Tibial artery (tissue), 4 donors: ENCODE data around the gene POLN.

Source experiments
- DNase-seq, 2 donors: peaks; one replicate each; pipeline ENCODE4 v3.0.0-alpha.2; 2019
- H3K27ac ChIP-seq, 2 donors: fragments of 200-600 bp; sonication (generic) in 1 of 2; 1 replicate in 1 of 2; 2 replicates in 1 of 2; pipeline ENCODE4 v1.5.1; 2018 to 2019; ENCODE audit warnings: mild to moderate bottlenecking in 1 of 2
- H3K27me3 ChIP-seq, 2 donors: fragments of 200-600 bp; sonication (generic) in 1 of 2; one replicate each; pipeline versions ENCODE4 v1.5.1 to v1.6.0; 2016 to 2019
- H3K36me3 ChIP-seq, 3 donors: fragments of 200-600 bp; sonication (generic) in 2 of 3; one replicate each; pipeline ENCODE4 v1.5.1; 2016 to 2019; ENCODE audit warnings: mild to moderate bottlenecking in 2 of 3
- H3K4me1 ChIP-seq, 4 donors: fragments of 200-600 bp; sonication (generic) in 2 of 4; 1 replicate in 3 of 4; 2 replicates in 1 of 4; pipeline ENCODE4 v1.5.1; 2016 to 2019
- H3K4me3 ChIP-seq, 2 donors: fragments of 200-600 bp; sonication (generic) in 1 of 2; 1 replicate in 1 of 2; 2 replicates in 1 of 2; pipeline ENCODE4 v1.5.1; 2018 to 2019; ENCODE audit warnings: mild to moderate bottlenecking in 2 of 2
- H3K9me3 ChIP-seq, 3 donors: fragments of 200-600 bp; sonication (generic) in 1 of 3; one replicate each; pipeline ENCODE4 v1.5.1; 2016 to 2019
- intact Hi-C: fragments of 100-400 bp; cut with DNase I; formaldehyde crosslinking; loops from one replicate; pipeline ENCODE4 v1.15.0; 2023; ENCODE audit warnings: low total_unique reads
- TF ChIP-seq, protein P1 (sequence below), 2 experiments: fragments of 200-600 bp in 1 of 2; fragments of 450-650 bp in 1 of 2; IDR thresholded peaks; one replicate each; pipeline ENCODE4 v1.5.1; 2017 to 2019; ENCODE audit warnings: antibody characterized with exemption in 2 of 2, mild to moderate bottlenecking in 1 of 2, moderate library complexity in 1 of 2

Gene POLN

DNA sequence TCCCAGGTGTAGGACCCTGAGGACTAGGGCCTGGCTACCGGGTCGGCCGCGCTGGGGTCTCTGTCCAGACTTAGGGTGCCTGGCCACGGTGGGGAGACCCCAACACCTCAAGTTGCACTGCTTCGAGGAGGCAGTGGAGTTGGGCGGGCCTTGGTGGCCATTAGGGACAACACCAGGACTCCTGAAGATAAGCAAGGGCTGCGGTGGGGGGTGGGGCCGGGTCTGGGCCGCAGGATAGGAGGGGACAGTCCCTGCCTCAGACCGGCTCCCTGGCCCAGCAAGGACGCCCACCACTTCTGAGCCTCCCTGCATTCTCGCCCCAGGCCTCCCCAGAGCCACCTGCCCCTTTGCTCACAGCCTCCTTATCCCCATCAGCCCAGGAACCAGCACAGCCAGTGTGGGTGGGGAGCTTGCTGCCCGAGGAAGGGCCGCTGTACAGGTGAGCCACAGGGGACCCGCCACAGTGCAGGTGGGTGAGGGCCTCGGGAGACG is 25.4 kb upstream of the POLN start:
- Histone ChIP-seq H3K27ac (peak overlapping the region in 1 of 2 donors; percentile 77), H3K4me1 (peaks cover 0 to 42% (median 21%) of the 10 kb centered on the region in 4 donors), H3K27me3 (no peaks in the 10 kb centered on the region), H3K36me3 (peaks cover 0 to 8% (median 0%) of the 10 kb centered on the region in 3 donors), H3K4me3 (no peak overlapping the region), H3K9me3 (no peaks in the 10 kb centered on the region)
- DNase-seq, result no peak
- TF ChIP-seq, protein P1, sequence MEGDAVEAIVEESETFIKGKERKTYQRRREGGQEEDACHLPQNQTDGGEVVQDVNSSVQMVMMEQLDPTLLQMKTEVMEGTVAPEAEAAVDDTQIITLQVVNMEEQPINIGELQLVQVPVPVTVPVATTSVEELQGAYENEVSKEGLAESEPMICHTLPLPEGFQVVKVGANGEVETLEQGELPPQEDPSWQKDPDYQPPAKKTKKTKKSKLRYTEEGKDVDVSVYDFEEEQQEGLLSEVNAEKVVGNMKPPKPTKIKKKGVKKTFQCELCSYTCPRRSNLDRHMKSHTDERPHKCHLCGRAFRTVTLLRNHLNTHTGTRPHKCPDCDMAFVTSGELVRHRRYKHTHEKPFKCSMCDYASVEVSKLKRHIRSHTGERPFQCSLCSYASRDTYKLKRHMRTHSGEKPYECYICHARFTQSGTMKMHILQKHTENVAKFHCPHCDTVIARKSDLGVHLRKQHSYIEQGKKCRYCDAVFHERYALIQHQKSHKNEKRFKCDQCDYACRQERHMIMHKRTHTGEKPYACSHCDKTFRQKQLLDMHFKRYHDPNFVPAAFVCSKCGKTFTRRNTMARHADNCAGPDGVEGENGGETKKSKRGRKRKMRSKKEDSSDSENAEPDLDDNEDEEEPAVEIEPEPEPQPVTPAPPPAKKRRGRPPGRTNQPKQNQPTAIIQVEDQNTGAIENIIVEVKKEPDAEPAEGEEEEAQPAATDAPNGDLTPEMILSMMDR (IDR thresholded peaks at IDR 0.05), result no peak
- intact Hi-C loops, result loop anchor here (10.0 kb wide), 1 partner anchor 263 kb away; the partner anchor contains the start of gene NELFA

DNA sequence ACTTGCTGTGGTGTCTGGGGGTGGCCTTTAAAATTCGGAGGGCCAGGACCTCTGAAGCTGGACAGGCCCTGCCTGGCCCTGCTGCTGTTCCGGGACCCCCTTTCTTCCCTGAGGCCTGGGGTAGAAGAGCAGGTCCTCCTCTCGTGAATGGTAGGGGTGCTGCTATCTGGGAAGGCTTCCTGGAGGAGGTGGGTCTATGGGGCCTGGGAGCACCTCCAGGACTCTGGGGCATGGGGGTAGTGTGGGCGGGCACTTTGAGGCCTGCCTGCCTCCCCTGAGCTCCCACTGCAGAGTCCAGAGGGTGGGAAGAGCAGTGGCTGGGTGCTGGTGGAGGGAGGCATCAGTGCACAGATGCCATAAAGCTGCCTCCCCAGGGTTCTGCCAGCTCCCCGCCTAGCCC is 24.9 kb upstream of the POLN start:
- TF ChIP-seq, protein P1 (IDR thresholded peaks at IDR 0.05), result no peak
- Histone ChIP-seq H3K4me1 (peaks cover 0 to 42% (median 21%) of the 10 kb centered on the region in 4 donors), H3K27ac (peak overlapping the region; percentile 16 to 77), H3K9me3 (no peaks in the 10 kb centered on the region), H3K27me3 (peaks cover 0 to 3% of the 10 kb centered on the region in 2 donors), H3K4me3 (no peak overlapping the region), H3K36me3 (peaks cover 0 to 8% (median 0%) of the 10 kb centered on the region in 3 donors)
- DNase-seq, result no peak
- intact Hi-C loops, result loop anchor here (10.0 kb wide), 1 partner anchor 262 kb away; the partner anchor contains the start of gene NELFA

DNA sequence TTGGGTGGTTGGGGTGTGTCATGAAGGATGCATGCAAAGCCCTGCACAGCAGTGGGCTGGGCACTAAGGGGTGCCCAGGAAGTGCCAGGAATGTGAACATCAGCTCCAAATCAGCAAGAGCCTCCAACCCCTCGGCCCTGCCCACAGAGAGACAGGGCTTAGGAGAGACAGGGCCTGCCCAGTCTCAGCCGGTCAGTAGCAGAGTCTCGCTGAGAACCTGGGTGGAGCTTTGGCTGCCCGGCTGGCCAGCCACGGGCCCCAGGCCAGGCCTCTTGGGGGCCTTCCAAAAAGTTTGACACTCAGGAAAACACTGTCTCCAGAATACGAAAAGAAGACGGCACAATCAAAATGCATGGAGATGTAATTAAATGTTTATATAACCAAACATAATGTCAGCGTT is 24.3 kb upstream of the POLN start:
- peak; percentile 65 to 89 for DNase-seq

DNA sequence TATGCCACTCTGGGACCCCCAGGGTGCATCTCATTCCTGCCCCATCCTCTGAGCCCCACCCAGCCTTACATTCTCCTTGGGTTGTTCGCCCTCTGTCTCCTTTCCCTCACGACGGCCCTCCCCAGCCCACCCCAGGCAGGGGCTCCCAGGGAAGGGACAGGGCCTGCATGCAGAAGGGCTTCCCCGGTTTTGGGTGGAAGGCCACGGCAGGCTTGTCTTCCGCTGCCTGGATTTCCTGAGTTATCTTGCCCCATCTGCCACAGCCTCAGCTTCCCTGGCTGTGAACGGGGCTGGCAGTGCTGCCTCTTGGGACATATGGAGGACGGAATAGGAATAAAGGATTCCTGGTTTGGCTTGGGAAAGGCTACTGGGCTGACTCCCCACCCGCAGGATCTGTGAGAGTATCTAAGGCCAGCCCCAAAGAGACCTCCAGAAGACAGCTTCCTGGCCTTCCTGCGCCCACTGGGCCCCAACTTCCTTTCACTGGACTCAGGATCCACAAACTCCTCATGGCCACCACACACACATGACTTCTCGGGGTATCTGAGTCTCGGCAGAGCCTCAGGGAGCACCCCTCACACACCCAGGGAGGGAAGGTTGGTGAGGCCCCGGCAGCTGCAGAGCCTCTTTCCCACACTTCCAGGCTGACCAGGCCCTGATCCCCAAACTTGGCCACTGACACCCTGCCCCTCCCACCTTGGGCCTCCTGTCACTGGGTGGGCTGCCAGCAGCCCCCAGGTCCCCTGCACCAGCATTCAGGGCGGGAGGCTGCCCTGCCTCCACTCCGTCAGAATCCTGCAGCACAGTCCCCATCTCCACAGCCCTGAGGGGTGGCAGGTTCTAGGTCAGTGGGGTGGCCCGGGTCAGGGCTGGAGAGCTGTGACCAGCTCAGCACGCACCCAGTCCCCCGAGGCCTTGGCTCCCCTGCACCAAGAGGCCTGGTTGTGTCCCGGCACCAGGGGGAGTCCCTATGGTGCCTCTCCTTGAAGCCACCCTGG is 23.5 kb upstream of the POLN start:
- Histone ChIP-seq H3K9me3 (no peaks in the 10 kb centered on the region), H3K27ac (peak overlapping the region; percentile 59 to 77), H3K4me3 (no peak overlapping the region), H3K4me1 (peaks cover 0 to 47% (median 26%) of the 10 kb centered on the region in 4 donors), H3K36me3 (peaks cover 0 to 3% (median 0%) of the 10 kb centered on the region in 3 donors), H3K27me3 (peaks cover 0 to 3% of the 10 kb centered on the region in 2 donors)
- no peak for DNase-seq
- TF ChIP-seq, protein P1 (IDR thresholded peaks at IDR 0.05), result no peak
- intact Hi-C loops, result loop anchor here (10.0 kb wide), 1 partner anchor 261 kb away; the partner anchor contains the start of gene NELFA

More for the DNA sequence above, 24.3 kb upstream of the POLN start:
- Histone ChIP-seq H3K27me3 (peaks cover 0 to 3% of the 10 kb centered on the region in 2 donors), H3K36me3 (peaks cover 0 to 8% (median 0%) of the 10 kb centered on the region in 3 donors), H3K4me1 (peaks cover 0 to 42% (median 21%) of the 10 kb centered on the region in 4 donors), H3K4me3 (no peak overlapping the region), H3K9me3 (no peaks in the 10 kb centered on the region), H3K27ac (peak overlapping the region; percentile 59 to 77)
- TF ChIP-seq, protein P1 (IDR thresholded peaks at IDR 0.05), result no peak
- intact Hi-C loops, result loop anchor here (10.0 kb wide), 1 partner anchor 261 kb away; the partner anchor contains the start of gene NELFA

DNA sequence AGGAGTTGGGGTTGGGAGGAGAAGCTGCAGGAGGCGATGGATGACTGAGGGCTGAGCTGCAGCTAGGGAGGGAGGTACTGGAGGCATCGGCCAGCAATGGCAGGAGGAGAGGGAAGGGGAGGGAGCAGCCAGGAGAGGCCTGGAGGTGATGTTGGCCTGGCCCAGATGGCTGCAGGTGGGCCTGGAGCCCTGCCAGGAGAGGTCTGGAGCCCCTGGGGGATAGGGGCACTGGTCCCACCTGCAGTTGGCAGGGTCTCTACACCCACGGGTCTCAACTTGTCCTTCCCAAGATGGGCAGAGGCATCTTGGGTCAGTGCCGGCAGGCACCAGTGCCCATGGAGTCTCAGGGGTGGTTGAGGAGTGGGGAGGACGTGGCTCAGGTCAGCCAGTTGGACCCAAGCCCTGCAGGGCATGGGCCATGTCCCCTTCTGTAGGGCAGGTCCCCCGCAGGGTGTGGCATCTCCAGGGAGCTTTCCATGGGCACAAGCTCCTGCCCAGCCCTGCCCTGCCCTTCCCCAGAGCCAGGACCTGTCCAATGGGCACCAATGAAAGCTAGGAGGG is 22.6 kb upstream of the POLN start:
- H3K27ac ChIP-seq, result no peak overlapping the region
- intact Hi-C loops, result loop anchor here (10.0 kb wide), 1 partner anchor 260 kb away; the partner anchor contains the start of gene NELFA

More for the DNA sequence above, 22.6 kb upstream of the POLN start:
- Histone ChIP-seq H3K4me1 (peaks cover under 1 to 56% (median 35%) of the 10 kb centered on the region in 4 donors), H3K27me3 (peaks cover 0 to 3% of the 10 kb centered on the region in 2 donors), H3K9me3 (no peaks in the 10 kb centered on the region), H3K36me3 (no peaks in the 10 kb centered on the region), H3K4me3 (no peak overlapping the region)
- TF ChIP-seq, protein P1 (IDR thresholded peaks at IDR 0.05), result no peak
- DNase-seq, result no peak
